GM21528 (cell line): Measurements from ENCODE around the gene PAQR7.

Experiments used
- ATAC-seq: cut with Tn5 transposase; IDR thresholded peaks from one replicate; pipeline ENCODE4 v1.9.1; 2021; ENCODE audit warnings: mild to moderate bottlenecking, moderate library complexity; ENCODE audit not compliant: unreplicated experiment, low FRiP score

PAQR7 gene

DNA sequence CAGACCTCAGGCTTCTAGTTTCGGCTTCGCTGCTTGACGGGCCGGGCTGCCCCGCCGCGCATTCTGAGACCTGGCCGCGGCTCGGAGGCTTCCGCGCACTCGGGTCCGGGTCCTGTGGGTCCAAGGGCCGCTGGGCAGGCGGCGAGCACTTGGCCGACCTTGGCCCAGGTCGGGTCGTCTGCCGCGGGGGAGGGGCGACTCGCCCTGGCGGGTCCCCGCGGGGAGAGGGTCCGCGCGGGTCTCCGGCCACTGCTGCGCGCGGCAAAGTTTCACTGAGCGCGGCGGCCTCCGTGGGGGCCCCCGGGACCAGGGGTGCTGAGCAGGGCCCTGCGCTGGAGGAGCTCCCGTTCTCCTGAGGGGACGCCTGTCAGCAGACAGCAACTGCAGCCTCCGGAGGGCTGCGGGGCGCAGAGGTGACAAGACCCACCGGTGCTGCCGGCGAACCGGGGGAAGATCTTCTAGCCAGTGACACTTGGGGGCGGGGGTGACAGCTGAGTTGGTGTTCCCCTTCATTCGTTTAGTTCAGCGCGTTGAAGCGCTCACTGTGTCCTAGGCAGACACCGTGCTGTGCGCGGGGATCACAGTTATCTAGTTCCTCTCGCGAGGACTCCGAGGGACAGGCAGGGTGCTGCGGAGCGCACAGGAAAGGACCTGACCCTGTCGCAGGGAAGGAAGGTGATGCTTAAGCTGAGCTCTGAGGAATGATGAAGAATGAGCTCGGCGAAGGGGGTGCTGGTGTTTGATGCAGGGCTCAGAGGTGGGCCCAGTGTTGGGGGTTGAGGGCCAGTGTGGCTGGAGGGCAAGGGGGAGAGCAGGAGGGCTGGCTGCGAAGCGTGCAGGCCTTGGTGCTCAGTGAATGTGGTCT, 55.0 kb downstream of the PAQR7 start:
- peak; percentile 38 for ATAC-seq

DNA sequence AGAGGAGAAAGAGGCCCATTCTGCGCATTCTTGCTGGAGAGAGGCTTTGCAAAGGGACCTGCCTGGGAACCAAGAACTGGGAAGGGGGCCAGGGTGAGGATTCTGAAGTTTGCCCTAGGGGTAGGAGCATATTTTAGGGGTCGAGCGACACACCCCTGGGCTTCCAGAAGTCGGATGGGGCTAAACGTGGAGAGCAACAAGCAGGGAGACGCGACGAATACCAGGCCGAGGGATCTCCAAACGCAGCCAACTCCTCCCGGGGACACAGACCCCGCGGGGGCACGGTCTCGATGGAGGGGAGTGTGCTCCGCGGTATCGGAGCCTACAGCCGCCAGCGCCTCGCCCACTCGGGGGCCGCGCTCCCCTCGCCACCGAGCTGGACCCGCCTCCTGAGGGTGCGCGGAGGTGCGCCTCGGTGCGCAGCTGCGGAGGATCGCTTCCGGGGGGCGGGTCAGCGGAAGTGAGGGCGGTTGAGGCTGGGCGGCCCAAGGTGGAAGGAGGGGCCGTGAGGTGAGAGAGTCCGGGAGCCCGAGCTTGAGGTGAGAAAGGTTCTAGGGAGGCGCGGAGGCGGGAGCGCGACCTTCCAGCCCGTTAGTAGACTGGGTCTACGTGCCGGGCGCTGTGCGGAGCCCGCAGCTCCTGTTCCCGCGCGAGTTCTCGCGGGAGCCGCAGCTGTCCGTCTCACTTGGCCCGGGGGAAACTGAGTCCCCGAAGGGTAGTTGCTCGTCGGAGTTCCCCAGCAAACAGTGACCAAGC, 55.8 kb downstream of the PAQR7 start, which contains the start of gene MTFR1L:
TSS of gene MTFR1L (plus strand) at position 464 of the 756 bp plus-strand sequence. CDS start 3,151 bp downstream, outside the sequence.
- ATAC-seq, result peak; percentile 86

DNA sequence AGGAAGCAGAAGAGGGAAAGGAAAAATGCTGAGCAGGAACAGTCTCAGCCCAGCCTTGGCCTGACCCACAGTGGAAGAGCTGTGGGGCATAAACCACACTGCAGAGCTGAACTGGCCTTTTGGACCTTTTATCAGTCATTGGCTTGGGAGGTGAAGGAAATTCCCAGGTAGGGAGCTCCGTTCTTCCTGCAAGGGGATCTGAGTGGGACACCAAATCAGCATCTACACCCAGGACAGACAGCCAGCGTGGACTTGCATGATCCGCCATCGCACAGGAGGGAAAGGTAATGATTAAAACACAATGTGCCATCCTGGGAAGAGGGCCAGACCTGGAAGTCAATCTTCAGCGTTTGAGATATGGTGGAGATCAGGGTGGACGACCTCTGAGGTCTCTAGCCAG, 56.9 kb downstream of the PAQR7 start:
- no peak for ATAC-seq

DNA sequence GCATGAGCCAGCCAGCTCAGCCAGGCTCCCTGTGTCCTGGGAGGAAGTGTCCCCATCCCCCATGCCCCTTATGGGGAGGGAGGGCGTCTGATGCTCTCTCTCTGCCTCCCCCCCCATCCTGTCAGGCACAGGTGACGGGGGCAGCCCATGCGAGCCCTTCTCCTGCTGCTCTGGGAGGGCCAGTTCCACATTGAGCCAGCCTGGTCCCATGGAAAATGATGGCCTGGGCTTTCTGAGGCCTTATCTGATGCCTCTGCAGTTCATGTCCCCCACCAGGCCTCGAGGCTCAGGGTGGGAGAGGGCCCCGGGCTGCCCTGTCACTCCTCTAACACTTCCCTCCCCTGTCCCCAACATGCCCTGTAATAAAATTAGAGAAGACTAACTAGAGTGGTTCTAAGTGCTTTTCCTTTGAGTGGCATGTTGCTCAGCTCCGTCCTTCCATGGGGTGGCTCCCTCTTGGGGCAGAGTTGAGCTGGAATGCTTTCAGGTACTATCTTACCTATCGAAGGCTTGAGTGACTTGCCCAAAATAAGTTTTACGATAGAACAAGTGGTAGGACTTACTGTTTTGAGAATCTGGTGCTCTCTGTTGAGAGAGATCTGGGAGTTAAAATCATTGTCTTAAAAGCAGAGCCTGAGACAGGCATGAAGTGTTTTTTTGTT, 57.5 kb downstream of the PAQR7 start:
- ATAC-seq, result no peak

DNA sequence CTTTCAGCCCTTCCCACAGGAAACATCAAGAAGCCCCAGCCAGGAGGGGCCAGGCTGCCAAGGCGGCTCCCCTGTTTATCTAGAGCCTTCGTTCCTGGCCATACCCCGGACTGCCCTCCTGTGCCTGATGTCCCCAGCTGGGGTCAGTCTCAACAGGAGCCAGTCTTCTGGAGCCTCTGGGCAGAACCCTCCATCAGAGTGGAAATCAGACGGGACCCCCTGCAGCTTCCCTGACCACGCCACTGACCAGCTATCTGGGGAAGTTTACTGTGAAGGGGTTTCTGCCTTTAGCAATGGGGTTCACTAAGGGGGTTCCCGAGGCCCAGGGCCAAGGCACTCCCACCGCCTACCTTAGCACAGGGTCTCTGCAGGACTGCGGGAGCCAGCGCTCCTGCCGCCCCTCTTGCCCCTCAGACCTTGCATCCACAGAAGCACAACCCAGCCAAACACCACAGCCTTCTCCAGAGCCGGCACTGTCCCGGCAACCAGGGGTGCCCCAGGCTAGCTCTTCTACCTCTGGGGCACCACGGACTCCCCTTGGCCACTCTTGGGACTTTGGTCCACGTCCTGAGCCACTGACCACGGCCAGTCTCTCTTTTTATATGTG, 59.3 kb downstream of the PAQR7 start:
- no peak for ATAC-seq

DNA sequence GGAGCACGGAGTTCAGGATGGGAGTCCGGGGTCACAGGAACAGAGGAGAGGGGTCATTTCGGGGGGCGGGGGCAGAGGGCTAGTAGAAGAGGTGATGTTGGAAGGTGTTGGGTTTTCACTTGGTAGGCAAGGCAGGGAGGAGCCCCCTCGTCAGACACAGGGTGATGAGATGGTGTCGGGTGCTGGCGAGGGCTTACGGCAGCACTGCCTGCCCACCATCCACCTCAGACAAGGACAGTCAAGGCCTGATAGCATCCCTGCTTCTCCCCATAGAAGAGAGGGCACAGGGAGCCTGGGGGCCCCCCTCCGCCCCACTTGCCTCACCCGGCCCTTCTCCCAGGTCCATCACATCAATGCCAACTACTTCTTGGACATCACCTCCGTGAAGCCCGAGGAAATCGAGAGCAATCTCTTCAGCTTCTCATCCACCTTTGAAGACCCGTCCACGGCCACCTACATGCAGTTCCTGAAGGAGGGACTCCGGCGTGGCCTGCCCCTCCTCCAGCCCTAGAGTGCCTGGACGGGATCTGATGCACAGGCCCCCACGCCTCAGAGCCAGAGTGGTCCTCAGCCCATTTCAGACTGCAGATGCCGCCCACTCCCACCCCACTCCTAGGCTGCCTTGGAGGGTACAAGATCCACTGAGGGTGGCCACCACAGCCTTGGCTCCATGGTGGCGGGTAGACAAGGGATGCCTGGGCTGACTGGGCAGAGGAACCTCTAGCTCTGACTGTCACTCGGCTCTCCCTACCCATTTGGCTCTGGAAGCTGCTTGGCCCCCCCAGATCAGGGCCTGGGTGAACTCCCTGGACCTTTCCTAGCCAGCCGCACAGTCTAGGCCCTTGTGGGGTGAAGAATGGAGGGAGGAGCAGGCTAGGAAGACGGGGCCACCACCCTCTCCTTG, 60.0 kb downstream of the PAQR7 start:
- ATAC-seq, result no peak

DNA sequence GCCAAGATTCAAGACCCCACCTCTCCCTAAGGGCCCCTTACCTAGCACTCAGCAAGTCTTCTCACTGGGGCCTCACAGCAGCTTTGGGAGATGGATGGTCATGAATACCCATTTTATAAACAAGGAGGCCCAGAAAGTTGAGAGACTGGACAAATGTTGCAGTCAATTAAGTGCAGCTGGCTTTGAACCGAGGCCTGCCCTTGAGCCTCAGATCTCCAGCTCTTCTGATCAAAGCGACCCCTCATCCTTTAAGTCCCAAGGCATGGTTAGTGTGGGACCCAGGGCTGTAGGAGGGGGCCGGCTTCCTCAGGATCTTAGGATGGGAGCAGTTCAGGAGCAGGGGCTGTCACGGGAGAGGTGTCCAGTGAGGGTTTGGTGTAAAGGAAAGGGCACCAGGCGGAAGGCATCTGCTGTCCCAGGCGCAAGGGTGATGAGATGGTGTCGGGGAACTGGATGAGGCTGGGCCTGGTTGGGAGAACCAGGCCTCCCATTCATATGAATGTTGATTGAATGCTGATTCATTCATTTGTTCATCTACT, 60.9 kb downstream of the PAQR7 start:
- no peak for ATAC-seq

DNA sequence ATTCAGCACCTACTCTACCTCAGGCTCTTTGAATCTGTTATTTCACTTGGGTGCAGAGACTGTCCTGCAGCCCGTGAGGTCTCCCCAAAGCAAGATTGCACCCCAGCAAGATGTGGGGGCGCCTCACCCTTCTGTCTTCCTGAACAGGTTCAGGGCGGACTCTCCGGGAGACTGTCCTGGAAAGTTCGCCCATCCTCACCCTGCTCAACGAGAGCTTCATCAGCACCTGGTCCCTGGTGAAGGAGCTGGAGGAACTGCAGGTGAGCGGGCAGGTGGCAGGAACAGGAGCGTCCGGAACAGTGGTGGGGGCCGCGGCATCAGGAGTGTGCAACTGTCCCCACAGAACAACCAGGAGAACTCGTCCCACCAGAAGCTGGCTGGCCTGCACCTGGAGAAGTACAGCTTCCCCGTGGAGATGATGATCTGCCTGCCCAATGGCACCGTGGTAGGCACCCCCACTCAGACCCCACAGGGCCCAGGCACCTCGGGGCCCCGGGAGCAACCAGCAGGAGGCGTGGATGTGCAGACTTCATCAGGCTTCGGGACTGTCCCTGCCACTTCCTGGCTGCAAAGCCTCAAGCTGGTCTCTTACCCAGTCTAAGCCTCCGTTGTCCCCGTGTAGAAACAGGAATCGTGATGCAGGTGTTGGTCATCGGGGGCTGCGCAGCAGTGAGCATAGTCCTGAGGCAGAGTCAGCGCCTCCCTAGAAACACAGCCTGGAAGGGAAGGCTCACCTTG, 61.6 kb downstream of the PAQR7 start:
- ATAC-seq, result no peak

DNA sequence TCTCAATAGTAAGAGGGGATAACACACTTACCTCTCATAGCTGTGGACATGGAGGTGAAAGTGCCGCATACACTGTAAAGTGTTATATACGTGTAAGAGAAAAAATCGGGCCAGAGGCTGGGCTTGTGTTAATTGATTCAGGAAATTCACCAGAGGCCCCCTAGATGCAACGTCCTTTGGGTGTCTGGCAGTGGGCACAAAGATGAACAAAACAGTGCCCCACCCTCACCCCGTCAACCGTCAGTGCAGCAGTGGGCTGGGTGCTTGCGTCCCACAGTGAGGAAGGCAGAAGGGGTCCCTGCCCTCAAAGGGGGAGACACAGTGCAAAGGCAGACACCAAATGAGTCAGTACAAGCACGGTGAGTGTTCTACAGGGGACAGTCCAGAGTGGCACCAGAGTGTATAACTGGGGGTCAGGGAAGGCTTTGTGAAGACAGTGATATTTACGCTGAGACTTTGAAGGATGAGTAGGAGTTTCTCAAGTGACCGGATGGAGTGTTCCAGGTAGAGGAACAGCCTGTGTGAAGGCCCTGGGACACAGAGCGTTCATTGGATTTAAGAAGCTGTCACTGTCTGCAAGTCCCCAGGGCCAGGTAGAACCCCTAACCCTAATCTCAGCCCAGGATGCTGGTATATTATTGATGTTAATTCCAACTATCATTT, 62.3 kb downstream of the PAQR7 start:
- no peak for ATAC-seq
